ENCODE data around the gene ARID2. TPM values are rescaled to one million over a fixed set of nuclear protein-coding genes. Genes with fewer than 3 reads are reported as not detected.

Gene ARID2
- total and polyA plus RNA-seq, 2 of the 13 experiments (the other 11 are each of a cell fraction or from before 2014, with no cell fraction given), result 15.9 to 22.2 TPM

GRCh38 chr12:45704968-45705367 lies 24.5 kb upstream of the ARID2 start (continued):
- no peak for TF ChIP-seq ZNF646 (CRISPR knock-in tag; IDR thresholded peaks at IDR 0.05)

- no TSS peak for BruUV-seq (replicated peaks)
- no peaks in the 10 kb centered on the region for H3K36me3 ChIP-seq (replicated peaks in 1 of 2; ENCODE audit: control insufficient read depth in 1 of 2, insufficient read depth in 2 of 2, low read length in 2 of 2)
- H3K4me3 ChIP-seq (replicated peaks in 1 of 3; ENCODE audit: insufficient read depth in 1 of 3, low read depth in 2 of 3, low read length in 3 of 3), result no peak overlapping the region
- no peak overlapping the region for H3K4me2 ChIP-seq (ENCODE audit: low read depth, low read length)
- H3K27ac ChIP-seq (ENCODE audit: extremely low read length, insufficient read depth, low read length), result no peak overlapping the region
- no peaks in the 10 kb centered on the region for H3K4me1 ChIP-seq (ENCODE audit: insufficient read depth, low read length)
- H3K27me3 ChIP-seq (ENCODE audit: control insufficient read depth in 1 of 2, insufficient read depth in 2 of 2, low read length in 2 of 2), result no peaks in the 10 kb centered on the region
- H3K79me2 ChIP-seq (ENCODE audit: insufficient read depth, low read length), result no peaks in the 10 kb centered on the region
- DNase-seq (ENCODE audit: low spot score) (no peak), ATAC-seq (no peak), FAIRE-seq (no peak)
- ChIA-PET CTCF (ENCODE audit: low intra/inter-chr PET ratio, low total read pairs) (no interaction called here), POLR2A (no interaction called here)
- WGBS (ENCODE audit: low lambda C conversion rate), result 34% methylated on average over 2 of the region's 2 CpGs
- no peaks in the 10 kb centered on the region for H3K9me3 ChIP-seq (ENCODE audit: low read length)
- no peak overlapping the region for H3K9ac ChIP-seq (ENCODE audit: insufficient read depth, low read depth, low read length)
- in situ Hi-C loops (cut with HindIII; ENCODE audit: extremely low pct_ligation_motif_present, low pct_unique_long_range_greater_than_20kb) (no loop called here), intact Hi-C loops (cut with micrococcal nuclease; ENCODE audit: unreplicated experiment) (no loop called here)
- no peak overlapping the region for H2AFZ ChIP-seq (ENCODE audit: low read length)
- no peaks in the 10 kb centered on the region for H4K20me1 ChIP-seq (ENCODE audit: insufficient read depth, low read length)
- no peak for TF ChIP-seq NFIC (IDR thresholded peaks at IDR 0.05; ENCODE audit: low read length)
- TF ChIP-seq ZNF407 (CRISPR knock-in tag; IDR thresholded peaks at IDR 0.05; ENCODE audit: not compliant biosample characterization), result no peak
- TF ChIP-seq ZNF138 (CRISPR knock-in tag; IDR thresholded peaks at IDR 0.05; ENCODE audit: low read depth), result no peak
- TF ChIP-seq IRF9 (CRISPR knock-in tag; IDR thresholded peaks at IDR 0.05; ENCODE audit: borderline replicate concordance), result no peak
- TF ChIP-seq CREBL2 (CRISPR knock-in tag; IDR thresholded peaks at IDR 0.05; ENCODE audit: borderline replicate concordance), result no peak
These were observed 24.1 kb upstream of the ARID2 start for GRCh38 chr12:45705404-45705803.

Measured in HepG2 (cell line).